Measurements from ENCODE around the gene CYSRT1. TPM values are rescaled to one million over a fixed set of nuclear protein-coding genes. Genes with fewer than 3 reads are reported as not detected.
A peak's percentile ranks its signal among the peaks of the same experiment; 100 is the strongest.

Gene CYSRT1
- total RNA-seq, 1 donor from 2014 or later, result not detected

DNA sequence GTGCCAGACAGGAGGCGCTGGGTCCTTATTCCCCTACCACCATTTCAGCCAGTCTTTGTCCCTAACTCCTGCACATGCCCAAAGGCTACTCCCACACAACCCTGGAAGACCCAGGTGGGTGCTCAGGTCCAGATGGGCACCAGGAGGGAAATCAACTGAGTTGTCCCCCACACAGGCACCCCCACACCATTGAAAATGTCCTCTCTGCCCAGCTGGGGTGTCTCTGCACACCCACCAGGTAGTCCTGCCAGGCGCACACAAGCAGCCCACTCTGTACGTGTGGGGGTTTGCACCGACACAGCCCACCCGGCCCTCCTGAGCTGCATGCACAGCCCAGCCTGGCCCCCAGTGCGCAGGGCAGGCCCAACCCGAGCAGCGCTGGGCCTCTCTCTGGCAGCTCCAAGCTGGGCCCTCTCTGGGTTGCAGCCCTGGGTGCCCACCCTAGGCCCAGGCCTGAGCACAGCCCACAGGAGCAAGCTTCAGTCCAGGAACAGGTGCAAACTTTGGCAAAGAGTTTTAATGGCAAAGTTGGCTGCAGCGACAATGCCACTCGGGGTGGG, 5.1 kb upstream of the CYSRT1 start:
- Mint-ChIP-seq H3K4me3 (peak overlapping the region; percentile 10), H3K36me3 (no peaks in the 10 kb centered on the region), H3K27ac (no peak overlapping the region), H3K9me3 (no peaks in the 10 kb centered on the region), H3K4me1 (no peaks in the 10 kb centered on the region), H3K27me3 (ENCODE audit: insufficient read depth, low read depth) (peaks cover 2% of the 10 kb centered on the region)
- DNase-seq (ENCODE audit: low spot score), result no peak
- H3K4me1 ChIP-seq, result peaks cover 13% of the 10 kb centered on the region
- H3K4me2 ChIP-seq, result no peak overlapping the region
- H3K36me3 ChIP-seq, result no peaks in the 10 kb centered on the region
- H3K9me3 ChIP-seq (ENCODE audit: low read depth), result no peaks in the 10 kb centered on the region
- TF ChIP-seq, protein P1, sequence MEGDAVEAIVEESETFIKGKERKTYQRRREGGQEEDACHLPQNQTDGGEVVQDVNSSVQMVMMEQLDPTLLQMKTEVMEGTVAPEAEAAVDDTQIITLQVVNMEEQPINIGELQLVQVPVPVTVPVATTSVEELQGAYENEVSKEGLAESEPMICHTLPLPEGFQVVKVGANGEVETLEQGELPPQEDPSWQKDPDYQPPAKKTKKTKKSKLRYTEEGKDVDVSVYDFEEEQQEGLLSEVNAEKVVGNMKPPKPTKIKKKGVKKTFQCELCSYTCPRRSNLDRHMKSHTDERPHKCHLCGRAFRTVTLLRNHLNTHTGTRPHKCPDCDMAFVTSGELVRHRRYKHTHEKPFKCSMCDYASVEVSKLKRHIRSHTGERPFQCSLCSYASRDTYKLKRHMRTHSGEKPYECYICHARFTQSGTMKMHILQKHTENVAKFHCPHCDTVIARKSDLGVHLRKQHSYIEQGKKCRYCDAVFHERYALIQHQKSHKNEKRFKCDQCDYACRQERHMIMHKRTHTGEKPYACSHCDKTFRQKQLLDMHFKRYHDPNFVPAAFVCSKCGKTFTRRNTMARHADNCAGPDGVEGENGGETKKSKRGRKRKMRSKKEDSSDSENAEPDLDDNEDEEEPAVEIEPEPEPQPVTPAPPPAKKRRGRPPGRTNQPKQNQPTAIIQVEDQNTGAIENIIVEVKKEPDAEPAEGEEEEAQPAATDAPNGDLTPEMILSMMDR (IDR thresholded peaks at IDR 0.05), result no peak
- TF ChIP-seq EZH2 (IDR thresholded peaks at IDR 0.05), result no peak
- no peak for TF ChIP-seq EZH2phosphoT487 (IDR thresholded peaks at IDR 0.05)
- no peaks in the 10 kb centered on the region for H3K79me2 ChIP-seq (ENCODE audit: low read depth)
- no peak overlapping the region for H3K27ac ChIP-seq
- H2AFZ ChIP-seq (replicated peaks), result no peak overlapping the region
- peaks cover 12% of the 10 kb centered on the region for H3F3A ChIP-seq (ENCODE audit: low read depth)
- peaks cover 7% of the 10 kb centered on the region for H4K20me1 ChIP-seq (ENCODE audit: low read depth)
- no peak overlapping the region for H3K4me3 ChIP-seq
- peaks cover 25% of the 10 kb centered on the region for H3K27me3 ChIP-seq
- no peak overlapping the region for H3K9ac ChIP-seq

DNA sequence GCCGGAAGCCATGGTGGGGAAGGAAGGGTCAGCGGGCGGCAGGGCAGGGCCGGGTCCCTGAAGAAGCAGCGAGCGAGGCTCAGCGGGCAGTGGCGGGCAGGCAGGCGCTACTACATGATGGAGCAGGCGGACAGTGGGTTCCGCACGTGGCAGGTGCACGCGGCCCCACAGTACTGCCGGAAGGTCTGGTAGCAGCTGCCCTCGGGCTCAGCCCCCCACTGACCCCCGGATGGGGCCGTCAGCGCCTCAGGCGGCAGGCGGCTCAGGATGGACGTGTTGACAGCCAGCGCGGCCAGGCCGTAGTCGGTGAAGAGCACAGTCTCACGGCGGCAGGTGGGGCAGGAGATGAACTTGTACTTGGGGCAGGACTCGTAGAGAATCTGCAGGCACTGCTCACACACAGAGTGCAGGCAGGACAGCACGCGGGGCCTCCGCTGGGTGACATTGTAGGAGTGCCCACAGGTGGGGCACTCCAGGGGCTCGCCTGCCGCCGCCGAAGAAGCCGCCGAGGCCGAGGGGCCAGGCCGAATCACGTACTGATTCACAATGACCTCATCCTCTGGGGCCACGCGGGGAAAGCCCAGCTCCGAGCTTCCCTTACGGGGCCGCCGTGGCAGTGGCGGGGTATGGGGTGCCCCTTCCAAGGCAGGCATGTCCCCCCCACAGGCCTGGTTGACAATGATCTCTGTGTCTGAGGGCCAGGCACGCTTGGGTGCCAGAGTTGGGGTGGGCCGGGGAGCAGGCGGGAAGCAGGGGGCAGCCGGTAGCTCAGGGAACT, 4.5 kb upstream of the CYSRT1 start:
- Histone ChIP-seq H3K4me3 (no peak overlapping the region), H3K27me3 (peaks cover 25% of the 10 kb centered on the region), H4K20me1 (ENCODE audit: low read depth) (peaks cover 7% of the 10 kb centered on the region), H3K9ac (no peak overlapping the region), H3K27ac (no peak overlapping the region), H3F3A (ENCODE audit: low read depth) (peaks cover 12% of the 10 kb centered on the region), H3K4me2 (no peak overlapping the region), H2AFZ (replicated peaks) (no peak overlapping the region), H3K79me2 (ENCODE audit: low read depth) (no peaks in the 10 kb centered on the region), H3K4me1 (peaks cover 13% of the 10 kb centered on the region), H3K9me3 (ENCODE audit: low read depth) (no peaks in the 10 kb centered on the region), H3K36me3 (no peaks in the 10 kb centered on the region)
- DNase-seq (ENCODE audit: low spot score), result no peak
- Mint-ChIP-seq H3K4me1 (no peaks in the 10 kb centered on the region), H3K4me3 (peak overlapping the region; percentile 57), H3K9me3 (no peaks in the 10 kb centered on the region), H3K27me3 (ENCODE audit: insufficient read depth, low read depth) (peaks cover 2% of the 10 kb centered on the region), H3K36me3 (no peaks in the 10 kb centered on the region), H3K27ac (no peak overlapping the region)
- TF ChIP-seq EZH2phosphoT487 (IDR thresholded peaks at IDR 0.05) (no peak), EZH2 (IDR thresholded peaks at IDR 0.05) (no peak)
- TF ChIP-seq, protein P1 (IDR thresholded peaks at IDR 0.05), result no peak

DNA sequence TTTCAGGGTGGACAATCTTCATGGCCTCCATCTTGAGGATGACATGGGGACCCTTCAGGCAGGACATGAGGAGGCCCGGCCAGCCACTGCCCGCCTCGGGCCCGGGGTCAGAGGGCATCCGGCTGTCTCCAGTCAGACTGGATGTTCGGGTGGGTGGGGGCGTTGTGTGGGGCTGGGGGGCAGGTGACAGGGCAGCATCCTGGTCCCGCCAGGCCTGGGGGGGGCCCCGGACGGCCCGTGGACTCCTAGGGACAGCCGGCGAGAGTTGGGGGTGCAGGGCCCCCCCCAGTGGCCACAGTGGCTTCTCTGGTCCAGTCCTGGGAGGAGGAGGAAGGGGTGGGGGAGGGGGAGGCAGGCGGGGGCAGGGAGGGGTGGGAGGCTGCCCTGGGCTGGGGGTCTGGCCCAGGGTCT, 3.9 kb upstream of the CYSRT1 start:
- peak overlapping the region; percentile 92 for H3K4me2 ChIP-seq
- H3K4me3 Mint-ChIP-seq, result no peak overlapping the region

More for the DNA sequence above, 3.9 kb upstream of the CYSRT1 start:
- no peak overlapping the region for H2AFZ ChIP-seq (replicated peaks)
- H3K36me3 ChIP-seq, result no peaks in the 10 kb centered on the region
- no peaks in the 10 kb centered on the region for H3K9me3 ChIP-seq (ENCODE audit: low read depth)
- no peaks in the 10 kb centered on the region for H3K9me3 Mint-ChIP-seq
- no peaks in the 10 kb centered on the region for H3K79me2 ChIP-seq (ENCODE audit: low read depth)
- peaks cover 2% of the 10 kb centered on the region for H3K27me3 Mint-ChIP-seq (ENCODE audit: insufficient read depth, low read depth)
- H3K4me3 ChIP-seq, result peak overlapping the region; percentile 56
- H3K27ac Mint-ChIP-seq, result no peak overlapping the region
- peaks cover 25% of the 10 kb centered on the region for H3K27me3 ChIP-seq
- no peaks in the 10 kb centered on the region for H3K36me3 Mint-ChIP-seq
- H3F3A ChIP-seq (ENCODE audit: low read depth), result peaks cover 12% of the 10 kb centered on the region
- H4K20me1 ChIP-seq (ENCODE audit: low read depth), result peaks cover 7% of the 10 kb centered on the region
- TF ChIP-seq, protein P1 (IDR thresholded peaks at IDR 0.05), result no peak
- TF ChIP-seq EZH2phosphoT487 (IDR thresholded peaks at IDR 0.05) (no peak), EZH2 (IDR thresholded peaks at IDR 0.05) (no peak)
- no peak overlapping the region for H3K9ac ChIP-seq
- H3K27ac ChIP-seq, result no peak overlapping the region
- H3K4me1 ChIP-seq, result peaks cover 13% of the 10 kb centered on the region
- H3K4me1 Mint-ChIP-seq, result no peaks in the 10 kb centered on the region
- no peak for DNase-seq (ENCODE audit: low spot score)

Data from neural progenitor cell (in vitro differentiated cells).